DMS79 (cell line): ENCODE measurements around the gene YY2.
"Not testable (repeated sequence)": the region's sequence is repeated elsewhere in the genome, so short reads cannot be mapped to it uniquely, and the experiment has no call there.

Experiments
- DNase-seq: peaks from one replicate; lab custom pipeline; 2025; lab: John Stamatoyannopoulos, UW

YY2 gene

GRCh38 chrX:21855937-21856415, at the start of gene YY2:
Gene YY2, plus strand, starts transcription at chrX:21855987. Its CDS starts 498 bp downstream, at chrX:21856485.
- no peak for DNase-seq

GRCh38 chrX:21806691-21807090, 49.1 kb upstream of the YY2 start:
- no peak for DNase-seq

DNA sequence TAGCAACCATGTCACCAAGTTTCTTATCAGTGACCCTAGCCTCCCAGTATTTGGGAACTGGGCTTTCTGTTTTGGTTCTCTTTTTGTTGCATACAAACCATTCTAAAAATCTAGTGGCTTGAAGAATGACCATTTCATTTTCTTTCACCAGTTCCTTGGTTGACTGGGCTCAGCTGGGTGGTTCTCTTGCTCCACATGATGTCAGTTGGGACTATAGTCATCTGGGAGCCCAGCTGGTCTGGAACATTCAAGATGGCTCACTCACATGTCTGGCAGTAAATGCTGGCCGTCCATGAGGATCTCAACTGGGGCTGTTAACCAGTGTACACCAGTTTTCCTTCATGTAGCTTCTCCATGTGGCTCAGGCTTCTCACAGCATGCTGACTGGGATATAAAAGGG, 44.0 kb upstream of the YY2 start:
- DNase-seq, result no peak

DNA sequence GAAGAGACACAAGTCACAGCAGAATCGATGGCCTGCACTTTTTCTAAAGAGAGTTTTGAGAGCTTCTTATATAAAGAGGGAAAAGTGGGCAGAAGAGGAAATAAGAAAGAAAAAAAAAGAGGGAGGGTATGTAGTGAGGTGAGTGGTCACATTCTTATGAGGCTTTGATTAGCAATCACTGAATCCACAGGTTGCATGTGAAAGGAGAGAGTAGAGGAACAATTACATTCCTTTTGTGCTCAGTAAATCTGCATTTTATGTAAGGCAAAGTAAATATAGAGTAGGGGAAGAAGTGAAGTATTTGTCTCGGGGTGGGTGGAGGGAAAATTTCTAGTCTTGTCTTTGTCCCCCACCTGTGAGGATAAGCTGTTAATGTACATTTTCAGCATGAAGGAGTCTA, 43.2 kb upstream of the YY2 start:
- no peak for DNase-seq

DNA sequence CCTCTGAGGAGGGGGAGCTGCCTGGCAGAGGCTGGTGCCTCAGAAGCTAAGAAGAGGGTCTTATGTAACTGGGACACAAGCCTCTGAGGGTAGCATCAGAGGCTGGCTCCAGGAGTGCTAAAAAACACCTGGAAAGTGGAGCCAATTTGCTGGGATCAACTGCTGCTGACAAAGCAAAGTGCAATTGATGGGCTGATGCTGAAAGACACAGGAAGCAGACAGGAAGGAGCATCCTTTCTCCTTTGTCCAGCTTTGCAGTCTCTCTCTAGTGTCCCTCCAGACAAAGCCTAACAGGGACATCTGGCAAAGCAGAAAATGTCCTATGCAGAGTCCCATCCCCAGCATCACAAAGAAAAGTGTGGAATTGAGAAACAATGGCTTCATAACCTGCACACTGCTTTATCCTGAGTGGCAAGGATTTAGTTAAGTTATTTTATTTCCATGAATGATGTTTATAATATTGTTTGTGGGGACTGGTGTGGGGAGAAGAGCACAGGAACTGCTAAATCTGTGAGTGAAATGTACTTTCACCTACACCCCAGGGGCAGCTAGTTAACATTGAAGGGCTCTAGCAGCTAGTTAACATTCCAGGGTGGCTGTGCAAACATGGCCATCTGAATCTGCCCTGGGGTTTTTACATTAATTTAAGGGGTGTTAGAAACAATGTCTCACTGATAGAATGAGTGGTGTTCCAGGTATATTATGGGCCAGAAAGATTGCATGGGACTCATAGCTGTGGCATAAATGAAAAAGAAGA, 42.0 kb upstream of the YY2 start:
- DNase-seq, result no peak

DNA sequence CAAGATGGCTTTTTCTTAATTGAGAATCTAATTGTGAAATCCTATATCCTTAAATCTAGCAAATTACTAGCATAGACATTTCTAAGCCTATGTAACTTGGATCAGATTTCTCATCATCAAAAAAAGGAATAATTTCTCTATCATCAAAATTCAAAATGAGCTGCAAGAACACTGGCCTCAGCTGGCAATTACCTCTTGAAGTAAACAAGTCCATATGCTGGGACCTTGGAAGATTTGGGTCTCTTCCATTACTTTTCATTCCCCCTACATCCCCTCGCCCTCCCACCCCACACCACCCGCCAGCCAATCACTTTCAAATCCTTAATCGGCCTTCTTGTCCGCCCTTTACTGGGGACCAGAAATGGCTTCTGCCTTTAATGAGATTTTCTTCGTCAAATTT, 39.7 kb upstream of the YY2 start:
- DNase-seq, result no peak

- DNase-seq, result not testable (repeated sequence)
These were observed 35.6 kb upstream of the YY2 start for GRCh38 chrX:21820170-21820569.

DNA sequence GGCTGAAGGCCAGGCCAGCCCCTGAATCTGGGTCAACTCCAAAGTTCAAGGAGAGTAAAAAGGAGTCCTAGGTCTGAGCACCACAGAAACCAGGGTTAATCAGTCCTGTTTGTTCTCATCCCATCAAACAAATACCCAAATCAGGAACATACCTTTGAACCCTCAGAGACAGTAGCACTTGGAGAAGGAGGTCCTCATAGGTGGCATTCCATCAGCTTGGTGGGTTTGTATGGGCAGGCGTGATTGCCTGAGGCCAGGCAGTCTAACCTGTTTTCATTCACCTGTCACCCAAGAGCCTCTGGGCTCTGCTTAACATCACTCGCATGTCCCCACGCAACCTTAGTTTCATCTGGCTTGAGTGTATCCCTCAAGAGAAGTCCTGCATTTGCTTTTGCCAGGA, 33.9 kb upstream of the YY2 start:
- DNase-seq, result no peak

DNA sequence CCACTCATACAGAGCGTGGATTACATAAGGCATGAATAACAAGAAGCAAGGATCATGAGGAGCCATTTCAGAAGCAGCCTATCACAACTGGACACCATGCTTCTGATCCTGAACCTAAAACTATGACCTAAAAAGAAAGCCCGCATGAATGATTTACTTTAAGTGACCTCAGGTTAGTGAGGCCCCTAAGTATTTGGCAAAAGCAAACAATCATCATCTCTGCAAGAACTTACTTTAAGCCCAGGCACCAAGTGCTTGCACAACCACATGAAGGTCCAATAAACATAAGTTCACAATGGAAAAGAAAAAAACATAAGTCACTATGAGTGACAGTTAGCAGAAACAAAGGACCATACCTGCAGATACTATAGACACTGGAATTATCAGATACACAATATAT, 24.3 kb upstream of the YY2 start:
- no peak for DNase-seq

DNA sequence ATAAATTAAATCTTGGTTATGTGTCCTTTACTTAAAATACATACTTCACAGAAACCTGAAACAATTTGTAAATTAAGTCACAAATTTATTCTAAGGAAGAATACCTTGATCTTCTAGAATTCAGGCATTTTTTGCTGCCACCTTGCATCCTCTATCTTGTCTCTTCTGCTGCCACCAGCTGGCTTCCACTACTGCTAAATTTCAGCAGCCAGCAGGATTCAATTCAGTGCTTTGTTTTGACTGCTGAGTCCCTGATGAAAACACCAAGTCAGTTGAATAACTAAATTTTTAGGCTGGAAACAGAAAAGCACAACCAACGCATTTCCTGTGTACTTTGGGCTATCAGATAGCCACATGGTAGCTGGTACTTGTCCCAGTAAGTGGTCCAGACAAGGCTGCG, 18.7 kb upstream of the YY2 start:
- DNase-seq, result no peak

DNA sequence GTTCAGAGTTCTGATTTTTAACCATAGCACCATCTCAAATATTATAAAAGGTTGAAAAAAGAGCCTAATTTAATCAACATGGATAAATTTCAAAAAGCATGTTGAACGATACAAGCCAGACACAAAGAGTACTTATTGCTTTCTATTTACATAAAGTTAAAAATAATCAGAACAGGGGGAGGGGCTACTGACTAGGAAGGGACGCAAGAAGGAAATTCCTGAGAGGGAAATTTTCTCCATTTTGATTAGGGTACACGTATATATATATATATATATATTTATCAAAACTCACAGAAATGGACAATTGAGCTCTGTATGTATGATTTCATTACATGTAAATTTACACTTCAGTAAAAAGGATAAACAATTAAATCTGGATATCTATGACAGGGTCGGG, 16.9 kb upstream of the YY2 start:
- no peak for DNase-seq

DNA sequence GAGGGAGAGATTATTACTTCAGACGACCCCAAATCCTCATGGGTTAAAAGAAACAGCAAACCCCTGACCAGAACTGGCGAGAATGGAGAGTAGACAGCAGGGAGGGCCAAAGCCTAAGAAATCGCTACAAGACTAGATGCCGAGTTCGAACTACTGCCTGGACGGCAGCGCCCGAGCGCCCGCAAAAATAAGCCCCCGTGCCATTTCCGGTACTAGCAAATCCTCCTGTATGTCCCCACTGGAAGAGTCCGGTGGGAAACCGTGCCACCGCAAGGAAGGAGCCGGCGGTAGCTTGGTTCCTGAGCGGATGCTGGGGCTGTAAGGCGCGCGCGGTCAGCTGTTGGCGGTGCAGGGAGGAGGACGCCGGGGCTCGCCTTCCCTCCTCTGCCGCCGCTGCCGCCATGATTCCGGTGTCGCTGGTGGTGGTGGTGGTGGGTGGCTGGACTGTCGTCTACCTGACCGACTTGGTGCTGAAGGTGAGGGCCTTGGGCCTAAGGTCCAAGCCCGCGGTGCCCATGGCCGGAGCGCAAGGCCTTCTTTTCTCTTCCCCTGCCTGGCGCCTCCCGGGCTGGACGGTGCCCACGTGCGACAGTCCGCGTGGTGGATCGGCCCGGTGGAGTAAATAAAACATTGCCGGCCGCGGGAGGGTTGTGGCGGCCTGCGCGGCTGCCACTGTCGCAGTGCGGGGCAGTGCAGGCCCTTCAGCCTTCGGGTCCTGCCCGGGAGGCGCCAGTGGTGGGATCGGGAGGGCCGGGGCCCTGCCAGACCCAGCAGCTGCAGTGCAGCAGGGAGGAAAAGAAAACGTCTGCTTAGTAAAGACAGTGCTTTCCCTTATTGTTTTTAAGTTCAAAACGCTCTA, 16.2 kb upstream of the YY2 start, which contains the start of gene MBTPS2:
TSS of gene MBTPS2 (plus strand) at position 284 of the 859 bp plus-strand sequence. CDS start at position 402, 118 bp downstream.
- peak; percentile 20 for DNase-seq

DNA sequence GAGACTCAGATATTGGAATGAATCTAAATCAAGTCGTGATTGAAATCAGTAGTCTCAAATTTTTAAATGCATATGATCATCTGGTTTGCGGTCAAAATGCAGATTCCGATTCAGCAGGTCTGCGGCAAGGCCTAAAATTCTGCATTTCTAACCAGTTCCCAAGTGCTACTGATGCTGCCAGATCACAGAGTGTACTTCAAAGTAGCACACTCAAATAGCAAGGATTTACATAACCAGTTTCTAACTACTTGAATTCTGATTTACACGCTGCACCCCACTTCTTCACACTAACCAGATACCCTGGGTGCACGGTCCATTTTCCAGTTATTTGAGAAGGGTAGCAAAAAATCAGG, 15.6 kb upstream of the YY2 start:
- DNase-seq, result no peak

- DNase-seq, result no peak
These were observed 12.6 kb upstream of the YY2 start for GRCh38 chrX:21843179-21843578.

GRCh38 chrX:21845096-21845495, 10.7 kb upstream of the YY2 start:
- no peak for DNase-seq

GRCh38 chrX:21847342-21847741, 8.4 kb upstream of the YY2 start:
- no peak for DNase-seq

- DNase-seq, result no peak
These were observed 2.2 kb upstream of the YY2 start for GRCh38 chrX:21853578-21853977.

GRCh38 chrX:21856504-21856903, 717 bp downstream of the YY2 start:
- no peak for DNase-seq

DNA sequence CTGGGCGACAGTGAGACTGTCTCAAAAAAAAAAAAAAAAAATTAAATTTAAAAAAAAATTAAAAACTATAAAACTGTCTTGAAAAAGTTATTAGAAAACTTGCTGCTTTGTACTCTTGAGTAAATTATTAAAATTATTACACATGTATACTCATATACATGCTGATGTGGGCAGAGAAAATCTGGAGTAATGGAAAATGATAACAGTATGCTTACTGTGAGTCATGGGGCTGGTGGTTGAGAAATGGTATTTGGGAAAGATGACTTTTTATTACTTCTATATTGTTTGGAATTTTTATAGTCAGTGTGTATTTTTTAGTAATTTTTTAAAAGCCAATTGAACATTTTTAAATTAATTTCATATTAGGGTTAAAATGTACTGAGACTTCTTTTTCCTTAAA, 7.5 kb downstream of the YY2 start:
- no peak for DNase-seq

GRCh38 chrX:21865436-21865835, 9.6 kb downstream of the YY2 start:
- no peak for DNase-seq

GRCh38 chrX:21870494-21870893, 14.7 kb downstream of the YY2 start:
- DNase-seq, result no peak

DNA sequence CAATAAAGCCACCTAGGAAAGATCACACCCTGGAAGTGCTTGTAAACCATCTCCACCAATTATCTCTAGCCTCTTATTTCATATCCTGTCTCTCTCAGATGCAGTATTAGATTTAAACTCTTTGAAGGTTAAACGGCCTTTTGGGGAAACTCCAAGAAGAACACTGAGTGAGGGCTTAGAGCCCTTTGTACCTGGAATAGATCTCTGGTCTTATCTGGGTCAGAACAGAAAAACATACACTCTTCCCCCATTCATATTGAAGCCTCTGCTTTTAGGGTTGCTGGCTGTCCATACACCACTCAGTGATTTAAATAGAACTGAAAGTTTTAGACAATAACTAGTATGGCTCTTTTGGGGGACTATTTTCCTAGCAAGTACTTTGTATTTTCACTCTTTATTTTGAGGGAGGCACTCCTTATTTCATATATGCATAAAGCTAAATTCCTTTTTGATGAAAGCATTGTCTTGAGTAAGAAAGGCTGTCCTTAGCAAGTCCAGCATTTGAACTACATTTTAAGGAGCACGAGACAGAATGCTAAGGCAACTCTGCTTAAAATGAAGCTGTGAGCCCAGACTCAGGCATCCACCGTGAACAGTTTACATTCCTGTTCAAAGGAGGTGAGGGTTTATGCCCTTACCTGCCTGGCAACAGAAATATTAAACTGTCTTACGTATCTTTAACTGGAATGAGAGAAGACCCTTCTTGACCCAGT, 17.4 kb downstream of the YY2 start:
- DNase-seq, result no peak

DNA sequence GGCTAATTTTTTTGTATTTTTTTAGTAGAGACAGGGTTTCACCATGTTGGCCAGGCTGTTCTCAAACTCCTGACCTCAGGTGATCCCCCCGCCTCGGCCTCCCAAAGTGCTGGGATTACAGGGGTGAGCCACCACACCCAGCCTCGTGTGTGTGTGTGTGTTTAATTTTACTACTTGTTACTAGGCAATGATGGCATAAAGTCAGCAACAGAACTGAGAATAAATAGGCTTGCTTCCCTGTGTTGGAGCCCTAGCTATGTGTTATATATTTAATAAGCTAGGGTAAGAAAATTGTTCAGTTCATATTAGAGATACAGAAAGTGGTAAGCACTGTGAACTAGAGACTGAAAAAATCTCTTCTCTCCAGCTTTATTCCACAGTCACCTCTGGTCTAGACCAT, 18.4 kb downstream of the YY2 start:
- DNase-seq, result not testable (repeated sequence)
